DLD1 (cell line): ENCODE measurements around the gene EPO.
"Not testable (repeated sequence)": the region's sequence is repeated elsewhere in the genome, so short reads cannot be mapped to it uniquely, and the experiment has no call there.

Experiments
- in situ Hi-C: cut with HindIII; loops from 2 replicates; pipeline ENCODE4 v1.10.0; 2017; ENCODE audit warnings: low sequenced_read_pairs

The EPO gene

DNA sequence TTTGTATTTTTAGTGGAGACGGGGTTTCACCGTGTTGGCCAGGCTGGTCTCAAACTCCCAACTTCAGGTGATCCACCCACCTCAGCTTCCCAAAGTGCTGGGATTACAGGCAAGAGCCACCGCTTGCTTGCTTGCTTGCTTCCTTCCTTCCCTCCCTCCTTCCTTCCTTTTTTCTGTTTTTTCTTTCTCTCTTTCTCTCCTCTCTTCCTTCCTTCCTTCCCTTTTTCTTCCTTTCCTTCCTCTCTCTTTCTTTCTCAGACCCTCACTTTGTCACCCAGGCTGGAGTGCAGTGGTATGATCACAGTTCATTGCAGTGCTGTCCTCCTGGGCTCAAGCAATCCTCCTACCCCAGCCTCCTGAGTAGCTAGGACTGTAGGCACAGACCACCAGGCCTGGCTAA, 19.2 kb upstream of the EPO start:
- in situ Hi-C loops: not testable (repeated sequence)

DNA sequence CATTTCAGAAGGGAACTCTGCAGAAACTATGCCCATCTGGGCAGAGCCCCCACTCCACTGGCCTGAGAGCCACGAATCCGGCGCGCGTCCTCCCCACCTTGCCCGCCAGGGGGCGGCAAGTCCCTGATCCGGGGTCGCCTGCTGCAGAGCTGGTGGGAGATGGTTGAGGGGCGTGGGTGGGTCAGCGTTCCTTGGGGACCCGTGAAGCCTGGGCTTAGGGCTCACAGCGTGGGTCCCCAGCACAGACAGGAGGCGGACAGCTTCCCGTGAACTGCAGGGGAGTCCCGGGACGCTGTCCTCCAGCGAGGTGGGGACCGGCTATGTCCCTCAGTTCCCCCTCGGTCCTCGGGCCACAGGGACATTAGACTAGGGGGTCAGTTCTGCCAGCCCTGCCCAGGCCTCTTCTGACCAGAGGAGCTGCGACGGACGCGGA, 14.9 kb upstream of the EPO start:
- in situ Hi-C loops: no loop called here

DNA sequence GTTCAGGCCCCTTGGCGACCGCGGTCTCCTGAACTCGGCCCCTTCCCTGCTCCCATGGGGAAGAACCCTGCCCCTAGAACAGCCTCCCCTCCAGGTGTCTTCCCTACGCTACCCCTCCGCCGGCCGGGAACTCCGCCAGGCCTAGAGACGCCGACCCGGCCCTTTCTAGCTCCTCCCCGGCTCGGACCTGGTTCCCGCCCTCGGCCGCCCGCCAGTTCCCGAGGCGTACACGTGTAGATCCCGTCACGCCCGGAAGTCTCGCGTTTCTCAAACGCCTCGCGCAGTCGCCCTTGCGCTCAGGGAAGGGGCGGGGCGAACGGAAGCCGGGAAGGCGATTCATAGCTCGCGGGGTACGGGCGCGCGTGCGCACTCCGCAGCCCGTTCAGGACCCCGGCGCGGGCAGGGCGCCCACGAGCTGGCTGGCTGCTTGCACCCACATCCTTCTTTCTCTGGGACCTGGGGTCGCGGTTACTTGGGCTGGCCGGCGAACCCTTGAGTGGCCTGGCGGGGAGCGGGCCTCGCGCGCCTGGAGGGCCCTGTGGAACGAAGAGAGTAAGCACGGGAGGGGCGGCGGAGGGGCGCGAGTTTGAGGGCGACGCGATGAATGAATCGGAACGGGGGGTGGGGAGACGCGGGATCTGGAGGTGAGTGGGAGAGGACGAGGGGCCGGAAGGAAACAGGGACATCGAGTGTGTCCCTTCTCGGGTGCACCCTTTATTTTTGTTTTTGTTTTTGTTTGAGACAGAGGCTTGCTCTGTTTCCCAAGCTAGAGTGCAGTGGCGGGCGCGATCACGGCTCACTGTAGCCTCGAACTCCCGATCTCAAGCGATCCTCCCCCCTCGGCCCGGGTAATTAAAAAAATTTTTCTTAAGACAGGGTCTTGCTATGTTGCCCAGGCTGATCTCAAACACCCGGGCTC, 14.3 kb upstream of the EPO start, which contains the start of gene POP7:
Gene POP7, plus strand, starts transcription at position 369 of the 919 bp plus-strand sequence. CDS start 710 bp downstream, outside the sequence.
- in situ Hi-C loops: no loop called here

DNA sequence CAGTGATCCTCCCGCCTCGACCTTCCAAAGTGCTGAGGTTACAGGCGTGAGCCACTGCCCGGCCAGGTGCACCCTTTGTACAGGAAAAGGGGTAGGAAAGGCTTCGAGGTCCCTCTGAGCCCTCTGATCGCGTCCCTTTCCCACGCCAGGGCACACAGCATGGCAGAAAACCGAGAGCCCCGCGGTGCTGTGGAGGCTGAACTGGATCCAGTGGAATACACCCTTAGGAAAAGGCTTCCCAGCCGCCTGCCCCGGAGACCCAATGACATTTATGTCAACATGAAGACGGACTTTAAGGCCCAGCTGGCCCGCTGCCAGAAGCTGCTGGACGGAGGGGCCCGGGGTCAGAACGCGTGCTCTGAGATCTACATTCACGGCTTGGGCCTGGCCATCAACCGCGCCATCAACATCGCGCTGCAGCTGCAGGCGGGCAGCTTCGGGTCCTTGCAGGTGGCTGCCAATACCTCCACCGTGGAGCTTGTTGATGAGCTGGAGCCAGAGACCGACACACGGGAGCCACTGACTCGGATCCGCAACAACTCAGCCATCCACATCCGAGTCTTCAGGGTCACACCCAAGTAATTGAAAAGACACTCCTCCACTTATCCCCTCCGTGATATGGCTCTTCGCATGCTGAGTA, 13.5 kb upstream of the EPO start:
- in situ Hi-C loops: no loop called here

DNA sequence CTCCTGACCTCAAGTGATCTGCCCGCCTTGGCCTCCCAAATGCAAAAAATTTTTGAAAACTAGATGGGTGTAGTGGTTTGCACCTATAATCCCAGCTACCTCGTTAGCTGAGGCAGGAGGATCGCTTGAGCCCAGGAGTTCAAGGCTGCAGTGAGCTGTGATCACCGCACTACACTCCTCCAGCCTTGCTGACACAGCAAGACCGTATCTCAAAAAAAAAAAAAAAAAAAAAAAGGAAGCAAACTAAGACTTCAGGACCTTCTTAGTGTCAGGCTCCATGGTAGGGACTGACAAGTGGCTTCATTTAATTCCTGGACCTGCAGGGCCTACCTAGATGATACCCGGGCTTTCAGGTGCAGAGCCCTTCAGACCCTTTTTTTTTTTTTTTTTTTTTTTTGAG, 11.9 kb upstream of the EPO start:
- in situ Hi-C loops: no loop called here

DNA sequence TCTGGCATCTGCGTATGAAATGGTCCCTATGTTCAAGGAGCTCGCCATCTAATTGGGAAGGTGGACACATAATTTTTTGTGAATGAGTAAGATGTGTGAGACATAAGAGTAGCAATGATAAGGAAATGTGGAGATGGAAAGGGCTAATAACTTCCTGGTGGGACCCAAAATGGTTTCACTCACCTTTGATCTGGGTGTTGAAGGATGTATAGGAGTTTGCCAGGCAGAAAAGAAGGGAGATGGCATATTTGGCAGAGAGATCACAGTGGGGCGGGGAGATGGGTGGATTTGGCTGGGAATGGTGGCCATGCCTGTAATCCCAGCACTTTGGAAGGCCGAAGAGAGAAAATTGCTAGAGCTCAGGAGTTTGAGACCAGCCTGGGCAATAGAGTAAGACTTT, 9.8 kb upstream of the EPO start:
- in situ Hi-C loops: no loop called here

DNA sequence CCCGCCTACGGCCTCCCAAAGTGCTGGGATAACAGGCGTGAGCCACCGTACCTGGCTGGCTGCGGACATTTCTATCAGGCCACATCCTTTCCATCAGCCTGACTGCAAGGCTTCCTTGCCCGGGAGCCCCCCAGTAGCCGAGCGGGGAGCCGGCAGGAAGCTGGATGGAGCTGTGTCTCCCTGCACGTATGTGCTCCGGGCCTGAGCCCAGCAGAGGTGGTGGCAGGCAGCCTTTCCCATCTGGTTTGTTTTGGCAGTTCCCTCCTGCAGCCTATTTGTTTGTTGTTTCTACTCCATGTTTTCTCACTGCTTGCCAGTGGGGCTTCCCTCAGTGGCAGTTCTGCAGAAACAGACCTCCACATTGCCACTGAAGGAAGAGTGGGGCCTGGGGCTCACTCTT, 8.9 kb upstream of the EPO start:
- in situ Hi-C loops: no loop called here

DNA sequence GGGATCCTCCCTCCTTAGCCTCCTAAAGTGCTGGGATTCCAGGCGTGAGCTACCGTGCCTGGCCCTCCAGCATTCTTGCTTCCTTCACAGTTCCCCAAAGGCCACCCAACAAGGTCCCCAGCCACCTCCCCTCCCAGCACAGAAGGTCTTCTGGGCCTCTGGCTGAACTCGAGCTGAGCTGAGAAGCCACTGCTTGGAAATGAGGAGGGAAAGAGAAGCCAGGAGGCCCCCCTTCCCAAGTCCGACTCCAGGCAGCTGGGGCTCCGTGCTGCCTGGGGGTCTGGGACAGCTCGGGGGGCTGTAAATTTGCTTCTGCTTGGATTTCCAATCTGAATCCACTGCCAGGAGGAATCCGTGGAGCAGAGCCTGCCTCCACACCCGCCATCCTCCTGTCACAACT, 5.5 kb upstream of the EPO start:
- in situ Hi-C loops: no loop called here

DNA sequence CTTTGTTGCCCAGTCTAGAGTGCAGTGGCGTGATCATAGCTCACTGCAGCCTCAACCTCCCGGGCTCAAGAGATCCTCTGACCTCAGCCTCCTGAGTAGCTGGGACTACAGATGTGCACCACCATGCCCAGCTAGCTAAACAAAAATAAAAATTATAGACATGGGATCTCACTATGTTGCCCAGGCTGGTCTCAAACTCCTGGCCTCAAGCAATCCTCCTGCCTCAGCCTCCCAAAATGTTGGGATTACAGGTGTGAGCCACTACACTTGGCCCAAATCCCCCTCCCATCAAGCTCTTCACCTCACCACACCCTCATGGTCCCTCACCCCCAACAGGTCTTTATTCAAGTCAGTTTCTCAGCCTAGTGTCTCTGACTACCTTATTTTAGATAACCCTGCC, 3.2 kb upstream of the EPO start:
- in situ Hi-C loops: not testable (repeated sequence)

DNA sequence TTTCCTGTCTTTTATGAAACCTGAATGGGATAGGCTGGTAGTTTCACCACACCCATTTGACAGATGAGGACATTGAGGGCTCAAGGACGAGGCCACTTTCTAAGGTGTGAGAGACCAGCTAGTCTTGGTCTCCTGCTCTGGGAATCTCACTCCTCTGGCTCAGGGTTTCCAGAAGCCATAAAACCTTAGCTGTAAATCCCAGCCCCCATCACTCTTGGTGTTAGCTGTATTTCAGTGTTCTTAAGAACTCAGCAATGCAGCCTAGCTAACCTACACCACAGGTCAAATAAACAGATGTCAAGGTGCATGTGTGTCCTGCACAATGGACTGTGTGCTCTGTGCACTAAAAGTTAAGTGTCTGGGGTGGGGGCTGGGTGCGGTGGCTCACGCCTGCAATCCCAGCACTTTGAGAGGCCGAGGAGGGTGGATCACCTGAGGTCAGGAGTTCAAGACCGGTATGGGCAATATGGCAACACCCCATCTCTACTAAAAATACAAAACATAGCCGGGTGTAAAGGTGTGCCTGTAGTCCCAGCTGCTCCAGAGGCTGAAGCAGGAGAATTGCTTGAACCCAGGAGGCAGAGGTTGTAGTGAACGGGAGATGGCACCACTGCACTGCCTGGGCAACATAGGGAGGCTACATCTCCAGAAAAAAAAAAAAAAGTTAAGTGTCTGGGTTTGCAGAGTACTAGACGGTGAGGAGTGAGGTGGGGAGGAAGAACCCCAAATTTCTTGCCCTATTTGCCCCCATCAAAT, 567 bp upstream of the EPO start:
- in situ Hi-C loops: no loop called here

DNA sequence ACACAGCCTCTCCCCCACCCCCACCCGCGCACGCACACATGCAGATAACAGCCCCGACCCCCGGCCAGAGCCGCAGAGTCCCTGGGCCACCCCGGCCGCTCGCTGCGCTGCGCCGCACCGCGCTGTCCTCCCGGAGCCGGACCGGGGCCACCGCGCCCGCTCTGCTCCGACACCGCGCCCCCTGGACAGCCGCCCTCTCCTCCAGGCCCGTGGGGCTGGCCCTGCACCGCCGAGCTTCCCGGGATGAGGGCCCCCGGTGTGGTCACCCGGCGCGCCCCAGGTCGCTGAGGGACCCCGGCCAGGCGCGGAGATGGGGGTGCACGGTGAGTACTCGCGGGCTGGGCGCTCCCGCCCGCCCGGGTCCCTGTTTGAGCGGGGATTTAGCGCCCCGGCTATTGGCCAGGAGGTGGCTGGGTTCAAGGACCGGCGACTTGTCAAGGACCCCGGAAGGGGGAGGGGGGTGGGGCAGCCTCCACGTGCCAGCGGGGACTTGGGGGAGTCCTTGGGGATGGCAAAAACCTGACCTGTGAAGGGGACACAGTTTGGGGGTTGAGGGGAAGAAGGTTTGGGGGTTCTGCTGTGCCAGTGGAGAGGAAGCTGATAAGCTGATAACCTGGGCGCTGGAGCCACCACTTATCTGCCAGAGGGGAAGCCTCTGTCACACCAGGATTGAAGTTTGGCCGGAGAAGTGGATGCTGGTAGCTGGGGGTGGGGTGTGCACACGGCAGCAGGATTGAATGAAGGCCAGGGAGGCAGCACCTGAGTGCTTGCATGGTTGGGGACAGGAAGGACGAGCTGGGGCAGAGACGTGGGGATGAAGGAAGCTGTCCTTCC, 620 bp downstream of the EPO start:
- in situ Hi-C loops: no loop called here

DNA sequence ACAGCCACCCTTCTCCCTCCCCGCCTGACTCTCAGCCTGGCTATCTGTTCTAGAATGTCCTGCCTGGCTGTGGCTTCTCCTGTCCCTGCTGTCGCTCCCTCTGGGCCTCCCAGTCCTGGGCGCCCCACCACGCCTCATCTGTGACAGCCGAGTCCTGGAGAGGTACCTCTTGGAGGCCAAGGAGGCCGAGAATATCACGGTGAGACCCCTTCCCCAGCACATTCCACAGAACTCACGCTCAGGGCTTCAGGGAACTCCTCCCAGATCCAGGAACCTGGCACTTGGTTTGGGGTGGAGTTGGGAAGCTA, 1.2 kb downstream of the EPO start:
- in situ Hi-C loops: no loop called here

DNA sequence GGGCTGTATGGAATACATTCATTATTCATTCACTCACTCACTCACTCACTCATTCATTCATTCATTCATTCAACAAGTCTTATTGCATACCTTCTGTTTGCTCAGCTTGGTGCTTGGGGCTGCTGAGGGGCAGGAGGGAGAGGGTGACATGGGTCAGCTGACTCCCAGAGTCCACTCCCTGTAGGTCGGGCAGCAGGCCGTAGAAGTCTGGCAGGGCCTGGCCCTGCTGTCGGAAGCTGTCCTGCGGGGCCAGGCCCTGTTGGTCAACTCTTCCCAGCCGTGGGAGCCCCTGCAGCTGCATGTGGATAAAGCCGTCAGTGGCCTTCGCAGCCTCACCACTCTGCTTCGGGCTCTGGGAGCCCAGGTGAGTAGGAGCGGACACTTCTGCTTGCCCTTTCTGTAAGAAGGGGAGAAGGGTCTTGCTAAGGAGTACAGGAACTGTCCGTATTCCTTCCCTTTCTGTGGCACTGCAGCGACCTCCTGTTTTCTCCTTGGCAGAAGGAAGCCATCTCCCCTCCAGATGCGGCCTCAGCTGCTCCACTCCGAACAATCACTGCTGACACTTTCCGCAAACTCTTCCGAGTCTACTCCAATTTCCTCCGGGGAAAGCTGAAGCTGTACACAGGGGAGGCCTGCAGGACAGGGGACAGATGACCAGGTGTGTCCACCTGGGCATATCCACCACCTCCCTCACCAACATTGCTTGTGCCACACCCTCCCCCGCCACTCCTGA, 2.4 kb downstream of the EPO start:
- in situ Hi-C loops: no loop called here

DNA sequence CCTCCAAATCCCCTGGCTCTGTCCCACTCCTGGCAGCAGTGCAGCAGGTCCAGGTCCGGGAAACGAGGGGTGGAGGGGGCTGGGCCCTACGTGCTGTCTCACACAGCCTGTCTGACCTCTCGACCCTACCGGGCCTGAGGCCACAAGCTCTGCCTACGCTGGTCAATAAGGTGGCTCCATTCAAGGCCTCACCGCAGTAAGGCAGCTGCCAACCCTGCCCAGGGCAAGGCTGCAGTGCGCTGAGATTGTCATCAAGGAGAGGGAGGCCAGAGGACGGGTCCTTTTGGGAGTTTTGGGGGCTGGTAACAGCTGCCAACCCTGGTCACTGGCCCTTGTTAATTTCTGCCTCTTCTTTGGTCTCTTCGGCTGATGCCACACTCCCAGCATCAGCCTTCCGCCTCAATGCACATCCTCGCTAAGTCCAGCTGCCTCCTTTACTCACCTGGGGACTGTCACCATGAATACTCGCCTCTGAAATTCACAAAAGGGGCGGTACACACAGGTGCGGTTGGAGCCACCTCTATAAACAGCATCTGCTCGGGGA, 3.5 kb downstream of the EPO start:
- in situ Hi-C loops: no loop called here

DNA sequence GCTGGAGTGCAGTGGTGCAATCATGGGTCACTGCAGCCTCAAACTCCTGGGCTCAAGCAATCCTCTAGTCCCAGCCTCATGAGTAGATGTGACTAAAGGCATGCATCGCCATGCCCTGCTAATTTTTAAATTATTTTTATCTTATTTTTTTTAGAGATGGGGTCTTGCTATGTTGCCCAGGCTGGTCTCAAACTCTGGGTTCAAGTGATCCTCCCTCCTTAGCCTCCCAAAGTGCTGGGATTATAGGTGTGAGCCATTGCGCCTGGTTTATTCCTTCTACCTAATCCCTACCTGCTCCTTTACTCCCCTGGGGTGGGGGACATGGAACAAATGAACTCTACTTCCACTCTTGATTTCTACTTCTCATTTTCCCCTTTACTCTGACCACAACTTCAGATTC, 4.1 kb downstream of the EPO start:
- in situ Hi-C loops: not testable (repeated sequence)

DNA sequence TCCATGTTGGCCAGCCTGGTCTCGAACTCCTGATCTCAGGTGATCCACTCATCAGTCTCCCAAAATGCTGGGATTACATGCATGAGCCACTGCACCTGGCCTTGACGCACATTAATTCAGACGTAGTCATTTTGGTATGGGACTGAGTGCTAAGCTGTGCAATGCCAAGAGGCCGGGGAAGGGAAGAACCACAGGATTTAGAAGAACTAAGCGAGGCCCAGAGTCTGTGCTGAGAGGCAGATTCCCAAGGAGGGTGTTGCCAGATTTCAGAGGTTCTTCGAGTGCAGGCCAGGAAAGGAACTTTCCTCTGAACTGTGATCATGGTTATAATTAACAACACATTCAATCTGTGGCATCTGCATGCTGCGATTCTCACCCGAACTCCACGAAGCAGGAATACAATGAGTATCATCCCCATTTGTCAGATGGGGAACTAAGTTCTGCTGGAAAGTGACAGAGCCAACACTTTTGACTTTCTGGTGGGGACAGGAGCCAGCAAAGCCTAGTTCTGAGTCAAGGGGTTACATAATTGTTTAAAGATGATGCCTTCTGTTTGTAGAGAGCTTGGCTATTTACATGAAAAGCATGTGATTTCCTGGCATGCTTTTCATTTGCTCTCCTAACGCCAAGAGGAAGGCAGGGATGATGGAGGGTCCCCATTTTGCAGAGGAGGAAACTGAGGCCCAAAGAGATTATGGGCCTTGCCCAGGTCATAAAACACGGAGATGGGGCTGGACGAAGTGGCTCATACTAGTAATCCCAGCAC, 6.9 kb downstream of the EPO start:
- in situ Hi-C loops: no loop called here

DNA sequence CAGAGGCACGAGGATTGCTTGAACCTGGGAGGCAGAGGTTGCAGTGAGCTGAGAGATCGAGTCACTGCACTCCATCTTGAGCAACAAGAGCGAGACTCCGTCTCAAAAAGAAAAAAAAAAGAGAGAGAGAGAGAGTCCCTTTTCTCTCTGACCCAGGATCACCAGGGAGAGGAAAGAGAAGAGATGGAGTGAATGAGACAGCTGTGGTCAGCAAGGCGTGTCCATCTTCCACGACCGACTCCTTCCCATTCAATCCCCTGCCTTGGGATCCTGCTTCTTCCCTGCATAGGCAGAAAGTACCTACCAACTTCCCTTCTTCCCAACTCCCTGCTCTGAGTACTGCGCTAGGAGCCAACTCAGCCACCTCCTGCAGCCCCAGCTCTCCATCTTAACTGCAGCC, 7.9 kb downstream of the EPO start:
- in situ Hi-C loops: no loop called here

DNA sequence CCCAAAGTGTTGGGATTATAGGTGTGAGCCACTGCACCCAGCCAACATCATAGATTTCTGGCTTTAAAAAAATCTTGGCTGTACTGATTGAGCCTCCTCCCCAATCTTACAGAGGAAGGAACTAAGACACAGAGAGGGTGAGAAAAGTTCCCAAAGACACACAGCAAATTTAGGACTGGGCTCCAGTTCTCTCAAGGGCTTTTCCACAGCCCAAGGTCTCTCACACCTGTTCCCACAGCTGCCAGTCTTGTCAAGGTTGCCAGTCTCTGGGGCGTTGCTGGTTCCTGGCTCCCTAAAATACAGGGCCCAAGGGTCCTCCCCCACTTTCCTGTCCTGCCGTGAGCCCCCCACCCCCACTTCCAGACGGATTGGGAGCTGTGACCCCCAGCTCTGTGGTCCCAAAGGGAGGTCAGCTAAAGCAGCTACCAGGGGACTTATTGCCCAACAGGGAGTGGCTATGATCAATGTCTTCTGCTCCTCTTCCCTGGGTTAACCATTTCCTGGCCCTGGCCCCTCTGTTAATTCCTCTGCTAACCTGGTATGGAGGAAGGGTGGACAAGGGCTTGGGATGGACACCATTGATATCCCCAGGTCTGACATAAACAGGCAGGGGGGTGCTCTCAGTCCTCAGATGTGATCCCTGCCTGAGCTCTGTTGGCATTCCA, 10.0 kb downstream of the EPO start:
- in situ Hi-C loops: no loop called here
